Cardiac fibroblast (primary cell): ENCODE measurements around the gene NUP214.

ENCODE experiments used
- DNase-seq, 2 donors: peaks; one replicate each; pipeline versions ENCODE4 v3.0.0 to v3.0.0-alpha.2; 2010; ENCODE audit warnings: low read depth in 2 of 2
- H3K4me3 ChIP-seq, 2 donors: replicated peaks in 1 of 2; 1 replicate in 1 of 2; 2 replicates in 1 of 2; pipeline ENCODE4 v1.5.1; 2011; ENCODE audit warnings: low read depth in 2 of 2, low read length in 2 of 2, mild to moderate bottlenecking in 2 of 2, moderate library complexity in 1 of 2
- TF ChIP-seq, protein P1 (sequence below): IDR thresholded peaks from one replicate; pipeline ENCODE4 v1.5.1; 2011; ENCODE audit warnings: low read depth, mild to moderate bottlenecking, low read length, inconsistent platforms

The NUP214 gene

DNA sequence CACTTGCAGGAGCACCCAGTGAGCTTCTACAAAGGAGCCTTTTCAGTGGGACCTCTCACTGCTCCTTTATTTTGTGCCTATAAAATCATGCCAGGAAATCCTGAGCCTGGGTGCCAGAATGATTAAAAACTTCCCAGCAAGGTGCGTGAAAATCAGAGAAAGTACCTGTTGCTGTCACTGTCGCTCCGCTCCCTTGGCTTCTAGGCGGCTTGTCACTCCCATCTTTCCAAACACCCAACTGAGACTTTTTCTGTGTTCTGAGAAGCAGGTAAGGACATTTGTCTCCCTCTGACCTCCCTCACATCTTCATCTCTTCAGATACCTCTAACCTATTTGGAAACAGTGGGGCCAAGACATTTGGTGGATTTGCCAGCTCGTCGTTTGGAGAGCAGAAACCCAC is 97.1 kb downstream of the NUP214 start:
- TF ChIP-seq, protein P1, sequence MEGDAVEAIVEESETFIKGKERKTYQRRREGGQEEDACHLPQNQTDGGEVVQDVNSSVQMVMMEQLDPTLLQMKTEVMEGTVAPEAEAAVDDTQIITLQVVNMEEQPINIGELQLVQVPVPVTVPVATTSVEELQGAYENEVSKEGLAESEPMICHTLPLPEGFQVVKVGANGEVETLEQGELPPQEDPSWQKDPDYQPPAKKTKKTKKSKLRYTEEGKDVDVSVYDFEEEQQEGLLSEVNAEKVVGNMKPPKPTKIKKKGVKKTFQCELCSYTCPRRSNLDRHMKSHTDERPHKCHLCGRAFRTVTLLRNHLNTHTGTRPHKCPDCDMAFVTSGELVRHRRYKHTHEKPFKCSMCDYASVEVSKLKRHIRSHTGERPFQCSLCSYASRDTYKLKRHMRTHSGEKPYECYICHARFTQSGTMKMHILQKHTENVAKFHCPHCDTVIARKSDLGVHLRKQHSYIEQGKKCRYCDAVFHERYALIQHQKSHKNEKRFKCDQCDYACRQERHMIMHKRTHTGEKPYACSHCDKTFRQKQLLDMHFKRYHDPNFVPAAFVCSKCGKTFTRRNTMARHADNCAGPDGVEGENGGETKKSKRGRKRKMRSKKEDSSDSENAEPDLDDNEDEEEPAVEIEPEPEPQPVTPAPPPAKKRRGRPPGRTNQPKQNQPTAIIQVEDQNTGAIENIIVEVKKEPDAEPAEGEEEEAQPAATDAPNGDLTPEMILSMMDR = no peak
- H3K4me3 ChIP-seq = no peak overlapping the region
- no peak for DNase-seq

DNA sequence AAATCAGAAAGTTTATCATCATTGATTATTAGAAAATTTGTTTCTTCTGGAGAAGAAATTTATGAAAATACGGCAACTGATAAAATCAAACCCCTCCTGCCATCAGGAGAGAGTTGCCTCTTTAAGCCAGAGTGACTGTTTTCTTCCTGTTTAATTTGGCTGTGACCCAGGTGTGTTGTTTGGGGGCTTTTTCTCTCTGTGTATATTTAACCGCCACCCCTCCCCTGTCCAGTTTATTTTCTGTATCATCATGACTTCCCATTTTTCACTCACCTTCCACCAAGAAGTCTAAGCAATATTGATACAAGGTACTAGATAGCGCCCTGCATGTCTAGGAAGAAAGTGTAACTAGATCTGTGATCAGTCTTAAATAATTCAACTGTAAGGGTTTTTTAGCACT is 100.8 kb downstream of the NUP214 start:
- no peak for DNase-seq
- H3K4me3 ChIP-seq = no peak overlapping the region
- TF ChIP-seq, protein P1 = no peak

DNA sequence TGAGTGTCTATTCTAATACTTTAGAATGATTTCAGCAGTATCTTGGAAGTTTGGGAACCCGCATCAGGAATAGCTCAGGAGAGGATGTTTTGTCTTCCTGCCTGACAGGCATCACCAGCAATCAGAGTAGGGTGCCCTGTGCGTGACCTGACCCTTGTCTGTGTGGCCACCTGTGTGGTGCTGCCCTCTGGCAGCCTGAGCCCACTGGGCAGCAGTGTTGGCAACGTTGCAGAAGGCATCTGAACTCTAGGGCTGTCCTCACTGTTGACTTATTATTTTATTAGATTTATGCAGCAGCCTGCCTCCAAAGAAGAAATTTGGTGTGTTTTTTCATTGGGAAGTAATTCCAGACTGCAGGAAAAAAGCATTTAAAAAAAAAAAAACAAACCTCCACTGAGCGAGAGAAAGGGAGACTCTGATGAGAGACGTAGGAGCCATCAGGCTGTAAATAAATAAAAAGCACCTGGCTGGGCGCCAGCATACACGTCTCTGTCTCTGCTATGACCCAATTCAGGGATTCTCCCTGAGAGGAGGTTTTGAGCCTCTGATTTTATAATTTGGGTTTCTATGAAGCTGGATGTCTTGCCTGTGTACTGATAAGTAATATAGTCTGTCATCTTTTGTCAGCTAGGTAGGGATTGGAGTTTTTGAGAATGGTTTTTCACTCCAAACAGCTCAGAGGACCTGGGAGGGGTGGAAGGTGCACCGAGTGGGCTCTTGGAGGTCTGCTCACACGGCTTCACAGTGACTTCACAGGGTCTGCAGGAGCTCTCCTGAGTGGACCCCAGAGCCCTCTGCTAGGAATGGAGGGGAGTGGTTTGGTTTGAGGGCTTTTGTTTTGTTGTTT is 101.9 kb downstream of the NUP214 start:
- DNase-seq = peak; percentile 41 to 54
- TF ChIP-seq, protein P1 = no peak
- no peak overlapping the region for H3K4me3 ChIP-seq

DNA sequence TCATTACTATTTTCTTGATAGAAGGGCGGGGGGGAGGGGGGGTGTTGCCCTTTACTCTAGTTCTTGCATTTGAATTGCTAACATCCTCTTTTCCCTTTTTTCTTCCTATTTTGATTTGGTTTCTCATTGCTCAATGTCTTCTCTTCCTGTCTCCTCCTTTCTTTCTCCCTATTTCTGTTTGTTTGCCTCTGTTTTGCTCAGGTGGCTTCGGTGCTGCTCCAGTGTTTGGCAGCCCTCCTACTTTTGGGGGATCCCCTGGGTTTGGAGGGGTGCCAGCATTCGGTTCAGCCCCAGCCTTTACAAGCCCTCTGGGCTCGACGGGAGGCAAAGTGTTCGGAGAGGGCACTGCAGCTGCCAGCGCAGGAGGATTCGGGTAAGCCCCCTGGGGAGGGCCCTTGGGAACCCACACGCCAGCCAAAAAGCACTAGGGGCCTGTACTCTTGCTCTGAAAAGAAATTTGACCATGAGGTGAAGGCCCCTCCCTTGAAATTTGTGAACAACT is 102.6 kb downstream of the NUP214 start:
- TF ChIP-seq, protein P1 = no peak
- H3K4me3 ChIP-seq = no peak overlapping the region
- DNase-seq = no peak

DNA sequence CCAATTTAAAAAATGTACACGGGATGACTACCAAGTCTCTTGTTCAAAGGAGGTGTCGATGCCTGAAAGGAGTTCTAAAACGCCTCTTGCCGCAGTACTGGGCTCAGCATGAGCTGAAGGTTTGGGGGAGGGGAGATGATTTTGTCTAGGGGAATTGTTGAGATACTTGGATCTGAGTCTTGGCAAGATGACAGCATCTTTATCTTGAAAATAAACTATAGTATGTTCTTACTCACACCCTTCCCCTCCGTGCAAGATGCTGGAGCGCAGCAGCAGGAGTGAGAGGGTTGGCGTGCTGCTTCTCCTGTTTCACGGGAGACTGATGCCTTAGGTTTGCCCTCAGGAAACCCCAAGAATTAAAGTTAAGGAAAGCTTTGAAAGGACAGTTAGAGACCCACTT is 103.6 kb downstream of the NUP214 start:
- H3K4me3 ChIP-seq = no peak overlapping the region
- peak; percentile 36 to 90 for DNase-seq
- TF ChIP-seq, protein P1 = no peak

DNA sequence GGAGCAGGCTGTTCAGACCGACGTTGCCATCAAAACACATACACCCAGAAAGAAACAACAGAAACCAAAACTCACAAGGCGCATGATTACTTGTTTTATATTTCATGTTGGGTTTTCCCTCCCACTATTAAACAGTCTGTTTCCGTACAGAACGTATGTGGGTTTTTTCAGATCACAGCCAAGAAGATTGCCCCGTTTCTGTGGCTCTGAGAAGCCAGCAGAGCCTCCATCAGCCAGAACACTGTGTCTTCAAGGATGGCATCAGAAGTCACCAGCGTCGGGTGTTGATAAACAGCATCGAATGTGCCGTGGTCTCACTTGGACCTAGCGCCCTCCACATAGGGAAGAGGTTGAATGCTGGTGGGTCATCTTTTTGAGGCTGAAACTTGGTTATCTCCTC is 108.2 kb downstream of the NUP214 start:
- TF ChIP-seq, protein P1 = no peak
- H3K4me3 ChIP-seq = no peak overlapping the region
- DNase-seq = no peak
